ENCODE results near the gene CD14. TPM values are rescaled to one million over a fixed set of nuclear protein-coding genes. Genes with fewer than 3 reads are reported as not detected.

Gene CD14
- 3.2 to 4.2 TPM (median 4.0 TPM) in 5 replicates for total RNA-seq (2022; extraction: Qiagen RNA extraction)

DNA sequence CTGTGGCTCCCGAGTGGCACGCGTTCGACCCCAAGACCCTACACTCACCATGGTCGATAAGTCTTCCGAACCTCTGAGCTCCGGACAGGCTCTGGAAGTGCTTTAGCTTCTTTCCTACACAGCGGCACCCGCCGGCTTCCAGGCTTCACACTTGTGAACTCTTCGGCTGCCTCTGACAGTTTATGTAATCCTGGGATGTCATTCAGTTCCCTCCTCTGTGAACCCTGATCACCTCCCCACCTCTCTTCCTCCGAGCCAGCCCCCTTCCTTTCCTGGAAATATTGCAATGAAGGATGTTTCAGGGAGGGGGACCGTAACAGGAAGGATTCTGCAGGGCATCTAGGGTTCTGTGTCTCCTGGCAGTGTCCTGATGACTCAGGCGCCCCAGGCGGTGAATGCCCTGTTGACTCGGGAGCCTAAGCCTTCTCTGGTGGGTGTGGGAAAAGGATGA is at the start of gene CD14:
Gene CD14, minus strand, starts transcription at position 155 of the 451 bp plus-strand sequence. Its CDS starts 104 bp downstream, at position 51.

DNA sequence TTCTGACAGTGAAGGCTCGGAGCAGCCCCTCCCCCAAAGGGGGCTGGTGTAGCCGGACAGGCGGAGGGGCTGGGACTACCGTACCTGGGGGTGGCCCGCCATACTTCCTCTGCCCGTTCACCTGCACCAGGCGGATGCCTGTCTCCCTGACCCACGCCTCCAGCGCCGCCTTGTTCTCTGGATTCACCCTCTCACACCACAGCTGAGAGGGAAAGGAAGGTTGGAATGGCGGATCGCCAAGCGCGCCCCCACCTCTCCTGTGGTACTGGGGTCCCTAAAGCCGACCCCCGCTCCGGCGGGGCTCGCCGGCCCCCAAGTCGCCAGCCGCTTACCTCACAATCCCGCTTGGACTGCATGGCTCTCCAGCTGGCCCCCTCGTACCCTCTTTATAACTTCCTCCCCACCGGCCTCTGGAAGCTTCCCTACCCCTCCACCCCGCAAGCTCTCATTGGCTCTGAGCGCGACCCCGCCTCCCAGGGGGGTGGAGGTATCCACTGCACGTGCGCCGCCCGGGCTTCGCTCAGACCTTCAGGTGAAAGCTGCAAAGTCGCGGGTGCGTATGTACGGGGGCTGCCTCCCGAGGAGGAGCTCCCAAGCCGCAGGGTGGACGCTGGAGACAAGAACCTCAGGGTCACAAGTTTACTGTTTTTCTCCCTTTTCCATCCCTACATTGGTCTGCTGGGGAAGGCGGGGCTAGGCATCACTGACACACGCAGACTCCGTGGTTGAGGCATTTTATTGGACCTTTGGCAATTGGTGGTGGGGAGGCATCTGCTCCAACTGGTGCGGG is 40.4 kb upstream of the CD14 start, which contains the start of gene DND1:
Gene DND1, minus strand, starts transcription at position 390 of the 790 bp plus-strand sequence. Its CDS starts 34 bp downstream, at position 356.

DNA sequence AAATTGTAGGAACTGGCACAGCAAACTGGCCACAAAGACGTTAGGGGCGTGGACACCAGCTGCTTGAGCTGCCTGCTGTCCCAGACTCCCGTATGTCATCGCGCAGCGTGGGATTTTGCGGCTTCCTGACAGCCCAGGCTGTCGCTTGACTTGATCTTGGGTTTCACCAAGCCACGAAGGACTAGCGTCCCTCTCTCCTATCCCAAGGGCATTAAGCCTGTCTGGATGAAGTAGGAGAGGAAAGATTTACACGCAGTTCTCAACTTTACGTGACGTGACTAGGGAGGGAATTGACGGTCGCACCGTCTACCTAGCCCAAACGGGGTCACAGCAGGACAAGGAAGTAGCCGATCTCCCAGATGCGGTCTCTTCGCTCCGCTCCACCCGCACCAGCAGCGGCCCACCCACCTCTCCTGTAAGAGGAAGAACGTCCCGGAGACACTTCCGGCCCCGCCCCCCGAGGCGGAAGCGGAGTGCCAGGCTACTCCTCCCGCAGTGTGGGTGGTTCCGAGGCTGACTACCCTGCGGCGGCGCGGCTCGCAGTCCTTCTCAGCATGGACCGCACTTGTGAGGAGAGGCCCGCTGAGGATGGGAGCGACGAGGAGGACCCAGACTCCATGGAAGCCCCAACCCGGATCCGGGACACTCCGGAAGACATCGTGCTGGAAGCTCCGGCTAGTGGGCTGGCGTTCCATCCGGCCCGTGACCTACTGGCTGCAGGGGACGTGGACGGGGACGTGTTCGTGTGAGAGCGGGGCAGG is 31.6 kb upstream of the CD14 start, which contains the start of gene WDR55:
Gene WDR55, plus strand, starts transcription at position 546 of the 761 bp plus-strand sequence. Its CDS starts 9 bp downstream, at position 555.

DNA sequence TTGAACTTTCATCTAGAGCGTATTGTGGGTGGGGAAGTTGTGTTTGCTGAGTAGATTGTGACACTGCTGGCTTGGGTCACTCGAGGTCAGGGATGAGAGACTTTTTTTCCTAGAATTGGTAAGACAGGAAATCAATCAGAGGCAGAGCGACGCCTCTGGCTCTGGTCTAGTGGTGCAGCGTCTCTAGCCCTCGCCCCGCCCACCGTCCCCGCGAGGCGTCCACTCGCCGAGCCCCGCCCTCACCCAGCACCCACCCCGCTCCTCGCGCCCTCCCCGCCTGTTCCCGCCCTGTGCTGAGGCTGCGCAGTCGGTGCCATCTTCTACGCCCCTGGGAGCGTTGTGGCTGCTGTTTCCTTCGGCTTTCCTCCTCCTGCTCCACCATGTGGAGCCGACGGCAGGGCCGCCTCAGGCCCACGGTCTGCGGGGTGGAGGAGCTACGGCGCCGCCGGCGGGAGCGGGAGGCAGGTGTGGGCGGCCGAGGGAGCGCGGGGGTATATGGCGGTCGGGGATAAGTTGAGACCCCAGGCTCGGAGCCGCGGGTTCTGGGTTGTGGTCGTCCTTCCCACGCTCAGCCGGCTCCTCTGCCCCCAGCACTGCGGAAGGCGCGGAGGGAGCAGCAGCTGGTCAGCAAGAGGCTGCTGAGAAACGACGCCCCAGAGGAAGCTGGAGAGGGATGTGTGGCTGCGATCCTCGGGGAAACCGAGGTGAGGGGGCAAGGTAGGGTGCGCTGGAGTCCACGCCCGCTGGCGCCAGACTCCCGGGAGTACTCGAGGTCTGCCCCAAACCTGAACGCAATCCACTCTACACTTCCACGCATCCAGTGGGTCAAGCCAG is 6.4 kb upstream of the CD14 start, which contains the start of gene TMCO6:
Gene TMCO6, plus strand, starts transcription at position 304 of the 834 bp plus-strand sequence. Its CDS starts 77 bp downstream, at position 381.

Other genes with a start within 250 kb of the CD14 start
- 41.8 to 52.0 TPM (median 47.5 TPM) in 5 replicates for gene ANKHD1, start 231.3 kb downstream of the CD14 start, total RNA-seq (2022; extraction: Qiagen RNA extraction)
- 1.4 to 3.2 TPM (median 2.3 TPM) in 5 replicates for gene EIF4EBP3, start 85.5 kb downstream of the CD14 start, total RNA-seq (2022; extraction: Qiagen RNA extraction)
- 36.5 to 50.1 TPM (median 40.3 TPM) in 5 replicates for gene SRA1, start 75.7 kb downstream of the CD14 start, total RNA-seq (2022; extraction: Qiagen RNA extraction)
- gene APBB3, start 68.6 kb downstream of the CD14 start, total RNA-seq (2022; extraction: Qiagen RNA extraction), result 3.6 to 7.1 TPM (median 5.5 TPM) in 5 replicates
- 75.7 to 87.0 TPM (median 80.0 TPM) in 5 replicates for gene SLC35A4, start 68.3 kb downstream of the CD14 start, total RNA-seq (2022; extraction: Qiagen RNA extraction)
- gene TMCO6, start 6.3 kb upstream of the CD14 start, total RNA-seq (2022; extraction: Qiagen RNA extraction), result 10.6 to 14.5 TPM (median 12.3 TPM) in 5 replicates
- 100 to 127 TPM (median 113 TPM) in 5 replicates for gene NDUFA2, start 14.5 kb upstream of the CD14 start, total RNA-seq (2022; extraction: Qiagen RNA extraction)
- gene IK, start 14.7 kb upstream of the CD14 start, total RNA-seq (2022; extraction: Qiagen RNA extraction), result 84.1 to 119 TPM (median 90.9 TPM) in 5 replicates
- 27.3 to 29.3 TPM (median 27.7 TPM) in 5 replicates for gene WDR55, start 31.7 kb upstream of the CD14 start, total RNA-seq (2022; extraction: Qiagen RNA extraction)
- 0.42 to 0.92 TPM (median 0.60 TPM) in 5 replicates for gene DND1, start 40.4 kb upstream of the CD14 start, total RNA-seq (2022; extraction: Qiagen RNA extraction)
- gene HARS1, start 58.2 kb upstream of the CD14 start, total RNA-seq (2022; extraction: Qiagen RNA extraction), result 71.6 to 81.2 TPM (median 75.8 TPM) in 5 replicates
- gene HARS2, start 58.3 kb upstream of the CD14 start, total RNA-seq (2022; extraction: Qiagen RNA extraction), result 34.5 to 42.0 TPM (median 36.8 TPM) in 5 replicates
- gene ZMAT2, start 67.3 kb upstream of the CD14 start, total RNA-seq (2022; extraction: Qiagen RNA extraction), result 77.3 to 107 TPM (median 81.6 TPM) in 5 replicates
- 0.14 to 0.26 TPM (median 0.22 TPM) in 5 replicates for gene PCDHA1, start 153.0 kb upstream of the CD14 start, total RNA-seq (2022; extraction: Qiagen RNA extraction)
- gene PCDHA2, start 161.7 kb upstream of the CD14 start, total RNA-seq (2022; extraction: Qiagen RNA extraction), result 0.02 to 0.09 TPM (median 0.06 TPM) in 5 replicates
- 0.82 to 1.0 TPM (median 0.93 TPM) in 5 replicates for gene PCDHA3, start 167.9 kb upstream of the CD14 start, total RNA-seq (2022; extraction: Qiagen RNA extraction)
- gene PCDHA4, start 173.9 kb upstream of the CD14 start, total RNA-seq (2022; extraction: Qiagen RNA extraction), result 1.5 to 2.0 TPM (median 1.8 TPM) in 5 replicates
- 0.60 to 0.89 TPM (median 0.70 TPM) in 5 replicates for gene PCDHA5, start 188.4 kb upstream of the CD14 start, total RNA-seq (2022; extraction: Qiagen RNA extraction)
- 0.03 to 0.07 TPM (median 0.07 TPM) in 5 replicates for gene PCDHA6, start 194.8 kb upstream of the CD14 start, total RNA-seq (2022; extraction: Qiagen RNA extraction)
- gene PCDHA7, start 201.1 kb upstream of the CD14 start, total RNA-seq (2022; extraction: Qiagen RNA extraction), result 0.06 to 0.12 TPM (median 0.08 TPM) in 5 replicates
- 0.02 to 0.09 TPM (median 0.07 TPM) in 5 replicates for gene PCDHA8, start 208.0 kb upstream of the CD14 start, total RNA-seq (2022; extraction: Qiagen RNA extraction)
- 0.01 TPM in 2 of 5 replicates, not detected in the others for gene PCDHA9, start 215.2 kb upstream of the CD14 start, total RNA-seq (2022; extraction: Qiagen RNA extraction)
- 0.01 to 0.02 TPM (median 0.01 TPM) in 3 of 5 replicates, not detected in the others for gene PCDHA10, start 222.7 kb upstream of the CD14 start, total RNA-seq (2022; extraction: Qiagen RNA extraction)
- gene PCDHA11, start 235.8 kb upstream of the CD14 start, total RNA-seq (2022; extraction: Qiagen RNA extraction), result 0.04 to 0.24 TPM (median 0.08 TPM) in 5 replicates
- gene PCDHA12, start 242.1 kb upstream of the CD14 start, total RNA-seq (2022; extraction: Qiagen RNA extraction), result 3.0 to 3.2 TPM (median 3.1 TPM) in 5 replicates
- 0.03 to 0.06 TPM (median 0.05 TPM) in 5 replicates for gene PCDHA13, start 248.9 kb upstream of the CD14 start, total RNA-seq (2022; extraction: Qiagen RNA extraction)

All from A549 treated with AZD2906 at 1 μM for 4 hours (cell line).